ENCODE data around the gene CDYL2. TPM values are rescaled to one million over a fixed set of nuclear protein-coding genes. Genes with fewer than 3 reads are reported as not detected.
"Not testable (repeated sequence)": the region's sequence is repeated elsewhere in the genome, so short reads cannot be mapped to it uniquely, and the experiment has no call there.

Gene CDYL2
- total RNA-seq, 1 donor from 2014 or later: 5.7 TPM

DNA sequence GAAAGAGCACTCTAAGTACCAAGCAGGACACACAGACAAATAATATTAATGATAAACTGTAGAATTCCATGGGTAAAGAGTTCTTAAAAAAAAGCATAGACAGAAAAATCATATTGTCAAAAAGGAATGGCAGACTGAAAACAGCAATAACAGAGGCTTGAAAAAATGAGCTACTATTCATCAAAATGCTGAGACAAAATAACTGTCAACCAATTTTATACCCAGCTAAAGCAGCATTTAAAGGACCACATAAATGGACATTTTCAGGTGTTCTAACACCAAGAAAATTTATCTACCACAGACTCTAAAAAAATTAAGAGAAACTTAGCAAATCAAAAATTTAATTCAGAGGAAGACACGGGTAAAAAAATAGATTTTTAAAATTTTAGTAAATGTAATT, 144.5 kb downstream of the CDYL2 start:
- intact Hi-C loops (cut with DNase I): no loop called here
- DNase-seq (ENCODE audit: low spot score) (no peak), ATAC-seq (no peak)

DNA sequence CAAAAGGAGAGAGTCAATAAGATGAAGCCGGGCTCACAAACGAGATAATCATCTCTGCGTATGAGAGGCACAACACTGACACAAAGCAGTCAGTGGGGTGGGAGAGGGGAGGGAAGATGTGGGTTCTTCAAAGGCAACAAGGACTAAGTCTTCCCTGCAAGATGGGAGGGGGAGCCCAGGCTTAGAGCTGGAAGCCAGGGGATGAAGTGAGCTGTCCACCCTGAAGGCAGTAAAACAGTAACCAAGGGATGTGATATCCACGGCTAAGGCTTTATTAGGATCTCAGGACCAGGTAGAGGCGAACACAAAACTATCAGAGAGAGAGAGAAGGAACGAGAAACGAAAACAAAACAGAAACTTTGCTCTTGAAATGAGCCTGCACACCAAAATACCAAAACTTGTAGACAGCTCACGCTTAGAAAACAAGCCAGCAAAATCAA, 147.7 kb downstream of the CDYL2 start:
- DNase-seq (ENCODE audit: low spot score): no peak
- intact Hi-C loops (cut with DNase I): no loop called here
- no peak for ATAC-seq

DNA sequence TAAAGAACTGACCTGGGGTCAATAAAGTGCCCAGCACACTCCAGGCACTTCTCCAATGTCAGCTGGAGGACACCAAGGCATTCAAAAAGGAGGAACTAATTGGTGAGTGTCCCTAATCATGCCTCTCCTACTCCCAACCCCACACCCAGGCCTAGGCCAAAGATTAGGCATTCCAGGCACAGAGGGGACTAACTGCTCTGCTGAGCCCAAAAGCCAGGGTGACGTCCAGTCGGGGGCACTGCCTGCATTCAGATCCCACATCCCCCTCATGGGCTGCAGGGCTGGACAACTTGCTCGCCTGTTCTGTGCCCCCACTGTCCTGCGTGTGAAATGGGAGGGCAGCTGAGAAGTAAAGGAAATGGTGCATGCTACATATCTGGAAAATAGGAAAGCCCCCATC, 148.2 kb downstream of the CDYL2 start:
- intact Hi-C loops (cut with DNase I): no loop called here
- DNase-seq (ENCODE audit: low spot score) (no peak), ATAC-seq (no peak)

- intact Hi-C loops (cut with DNase I): no loop called here
- no peak for ATAC-seq
- no peak for DNase-seq (ENCODE audit: low spot score)
These were observed 148.6 kb downstream of the CDYL2 start for GRCh38 chr16:80655751-80656150.

DNA sequence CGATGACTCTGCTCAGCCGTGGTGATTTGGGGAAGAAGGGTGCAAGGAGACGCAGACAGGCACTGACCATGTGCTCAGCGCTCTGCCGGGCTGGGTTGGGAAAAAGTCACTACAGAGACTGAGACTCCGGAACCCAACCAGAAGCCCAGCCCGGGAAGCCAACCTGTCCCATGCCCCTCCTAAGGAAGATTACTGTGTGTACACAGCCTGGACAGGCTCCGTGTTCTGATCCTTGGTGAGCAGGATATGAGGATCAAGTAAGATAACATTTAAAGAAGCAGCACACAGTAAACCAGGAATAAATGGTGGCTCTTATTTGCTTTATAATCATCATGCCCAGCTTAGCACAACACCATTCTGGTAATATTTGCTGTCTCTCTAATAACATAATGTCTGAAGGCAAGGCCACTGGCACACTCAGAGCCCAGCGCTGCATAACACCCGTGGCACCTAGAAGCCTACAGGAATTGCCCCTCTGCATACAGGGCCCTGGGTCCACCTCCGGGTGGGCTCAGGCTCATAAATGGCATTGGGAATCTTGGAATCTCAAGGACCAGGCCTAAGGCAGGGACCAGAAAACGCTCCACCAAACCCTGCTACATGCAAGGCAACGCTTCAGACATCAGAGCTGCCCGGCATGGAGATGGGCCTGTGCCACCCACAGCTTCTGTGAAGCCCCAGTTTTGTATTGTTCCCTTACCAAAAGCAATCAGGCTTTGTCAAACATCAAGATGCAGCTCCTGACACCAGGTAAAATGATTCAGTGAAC, 150.1 kb downstream of the CDYL2 start:
- DNase-seq (ENCODE audit: low spot score) (no peak), ATAC-seq (no peak)
- intact Hi-C loops (cut with DNase I): no loop called here

DNA sequence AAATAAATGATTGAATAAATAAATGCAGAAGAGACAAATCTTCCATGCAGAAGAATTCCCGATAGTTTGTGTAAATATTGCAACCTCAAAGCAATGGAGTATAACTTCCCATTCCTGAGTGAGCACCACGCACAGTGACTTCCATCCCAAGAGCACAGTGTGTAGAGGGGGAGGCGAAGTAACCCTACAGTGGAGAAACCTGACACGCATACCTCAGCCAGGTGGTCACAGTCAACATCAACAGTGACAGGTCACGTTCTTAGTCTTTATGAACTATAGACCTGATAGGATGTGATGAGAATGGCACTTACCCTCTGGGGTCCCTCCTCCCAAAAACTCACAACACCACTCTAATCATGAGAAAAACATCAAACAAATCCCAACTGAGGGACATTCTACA, 152.0 kb downstream of the CDYL2 start:
- intact Hi-C loops (cut with DNase I): no loop called here
- ATAC-seq (no peak), DNase-seq (ENCODE audit: low spot score) (no peak)

- DNase-seq (ENCODE audit: low spot score); intact Hi-C loops (cut with DNase I); ATAC-seq: not testable (repeated sequence)
These were observed 154.1 kb downstream of the CDYL2 start for GRCh38 chr16:80650281-80650680.

- ATAC-seq (no peak), DNase-seq (ENCODE audit: low spot score) (no peak)
- intact Hi-C loops (cut with DNase I): no loop called here
These were observed 164.1 kb downstream of the CDYL2 start for GRCh38 chr16:80640316-80640715.

DNA sequence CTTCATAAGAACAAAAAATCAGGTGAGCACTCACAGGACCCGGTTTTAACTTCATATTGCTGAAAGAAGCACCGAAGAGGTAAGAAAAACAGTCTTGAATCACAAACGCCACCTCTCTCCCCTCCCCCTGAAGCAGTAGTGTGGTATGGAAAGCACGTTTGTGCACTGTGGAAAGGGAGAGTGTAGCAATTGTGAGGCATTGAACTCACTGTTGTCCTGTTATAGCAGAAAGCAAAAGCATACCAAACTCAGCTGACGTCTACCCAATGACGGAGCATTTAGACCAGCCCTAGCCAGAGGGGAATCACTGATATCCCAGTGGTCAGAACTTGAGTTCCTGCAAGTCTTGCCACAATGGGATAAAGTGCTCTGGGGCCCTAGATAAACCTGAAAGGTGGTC, 164.8 kb downstream of the CDYL2 start:
- intact Hi-C loops (cut with DNase I): no loop called here
- no peak for ATAC-seq
- DNase-seq (ENCODE audit: low spot score): no peak

DNA sequence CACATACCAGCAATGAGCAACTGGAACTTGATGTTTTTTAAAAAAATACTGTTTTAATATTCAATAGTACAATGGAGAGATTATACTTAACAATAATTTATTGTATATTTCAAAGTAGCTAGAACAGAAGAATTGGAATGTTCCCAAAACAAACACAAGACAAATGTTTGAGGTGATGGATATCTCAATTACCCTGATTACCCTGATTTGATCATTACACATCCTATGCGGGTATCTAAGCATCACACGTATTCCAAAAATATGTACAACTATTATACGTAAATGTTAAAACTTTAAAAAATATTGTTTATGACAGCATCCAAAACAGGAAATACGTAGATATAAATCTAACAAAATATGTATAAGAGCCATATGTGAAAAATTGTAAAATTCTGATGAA, 166.8 kb downstream of the CDYL2 start:
- ATAC-seq (no peak), DNase-seq (ENCODE audit: low spot score) (no peak)
- intact Hi-C loops (cut with DNase I): no loop called here

DNA sequence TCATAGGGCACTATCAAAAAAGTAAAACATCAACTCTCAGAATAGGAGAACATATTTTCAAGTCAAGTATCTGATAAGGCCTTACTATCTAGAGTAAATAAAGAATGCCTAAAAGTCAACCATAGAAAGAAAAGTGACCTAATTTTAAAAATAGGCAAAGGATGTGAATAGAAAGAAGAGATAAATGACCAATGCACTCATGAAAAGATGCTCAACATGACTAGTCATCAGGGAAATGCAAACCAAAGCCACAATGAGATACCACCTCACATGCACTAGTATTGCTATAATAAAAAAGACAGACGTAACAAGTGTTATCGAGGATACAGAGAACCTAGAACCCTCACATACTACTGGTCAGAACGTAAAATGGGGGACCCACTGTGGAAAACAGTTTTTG, 172.8 kb downstream of the CDYL2 start:
- ATAC-seq (no peak), DNase-seq (ENCODE audit: low spot score) (no peak)
- intact Hi-C loops (cut with DNase I): no loop called here

DNA sequence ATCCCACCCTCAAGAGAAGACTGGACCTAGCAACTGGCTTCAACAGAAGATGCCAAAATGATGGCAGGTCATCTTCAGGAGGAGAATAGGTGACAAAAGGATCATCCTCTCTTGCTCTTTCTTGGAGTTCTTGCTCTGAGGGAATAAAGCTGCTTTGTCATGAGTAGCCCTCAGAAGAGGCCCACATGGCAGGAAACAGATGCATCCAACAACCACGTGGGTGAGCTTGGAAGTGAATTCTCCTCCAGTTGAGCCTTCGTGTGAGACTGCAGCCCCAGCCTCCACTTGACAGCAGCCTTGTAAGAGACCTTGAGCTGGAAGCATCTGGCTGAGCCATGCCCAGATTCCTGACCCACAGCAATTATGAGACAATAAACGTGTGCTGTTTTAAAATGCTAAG, 176.1 kb downstream of the CDYL2 start:
- DNase-seq (ENCODE audit: low spot score) (no peak), ATAC-seq (no peak)
- intact Hi-C loops (cut with DNase I): no loop called here

- ATAC-seq (no peak), DNase-seq (ENCODE audit: low spot score) (no peak)
- intact Hi-C loops (cut with DNase I): no loop called here
These were observed 177.3 kb downstream of the CDYL2 start for GRCh38 chr16:80627108-80627507.

GRCh38 chr16:80623376-80623775, 181.0 kb downstream of the CDYL2 start:
- ATAC-seq (no peak), DNase-seq (ENCODE audit: low spot score) (no peak)
- intact Hi-C loops (cut with DNase I): no loop called here

- no peak for ATAC-seq
- intact Hi-C loops (cut with DNase I): no loop called here
- DNase-seq (ENCODE audit: low spot score): no peak
These were observed 182.4 kb downstream of the CDYL2 start for GRCh38 chr16:80622007-80622406.

DNA sequence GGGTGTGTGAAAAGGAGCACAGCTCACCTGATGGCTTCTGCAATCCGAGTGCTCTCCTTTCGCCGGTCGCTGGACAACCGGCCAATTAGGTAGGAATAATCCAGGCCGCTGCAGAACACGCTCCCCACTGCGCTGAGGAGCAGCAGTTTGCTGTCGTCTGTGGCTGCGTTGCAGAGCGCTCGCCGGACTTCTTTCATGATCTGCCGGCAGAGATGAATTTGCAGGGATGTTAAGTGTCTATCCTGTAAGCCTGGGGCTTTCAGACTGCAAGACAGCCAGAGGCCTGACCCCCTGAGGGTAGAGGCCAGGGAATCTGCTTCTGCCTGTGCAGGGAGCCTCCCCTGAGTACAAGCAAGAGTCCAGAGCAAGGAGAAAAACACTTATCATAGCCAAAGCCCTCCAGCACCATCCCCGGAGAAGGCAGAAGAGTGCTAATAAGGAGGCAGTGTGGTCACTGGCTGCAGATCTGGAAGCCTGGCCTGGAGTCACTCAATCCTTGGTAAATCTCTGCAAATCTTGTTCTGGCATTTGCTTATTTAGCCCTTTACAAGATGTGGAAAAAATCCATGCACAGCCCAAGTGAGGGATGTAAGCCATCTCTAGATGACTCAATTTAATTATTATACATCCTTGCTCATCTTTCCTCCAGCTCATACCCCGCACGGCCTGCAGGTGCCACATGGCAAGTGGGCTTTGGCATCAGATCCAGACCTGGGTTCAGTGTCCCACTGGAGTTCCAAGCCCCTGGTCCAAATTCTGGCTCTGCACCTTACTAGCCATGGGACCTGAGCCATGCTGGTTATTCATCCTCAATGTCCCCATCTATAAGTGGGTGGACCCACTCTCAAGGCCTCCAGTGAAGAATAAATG, 183.4 kb downstream of the CDYL2 start:
- intact Hi-C loops (cut with DNase I): no loop called here
- no peak for DNase-seq (ENCODE audit: low spot score)
- no peak for ATAC-seq

GRCh38 chr16:80619824-80620223, 184.6 kb downstream of the CDYL2 start:
- no peak for DNase-seq (ENCODE audit: low spot score)
- ATAC-seq: no peak
- intact Hi-C loops (cut with DNase I): no loop called here

DNA sequence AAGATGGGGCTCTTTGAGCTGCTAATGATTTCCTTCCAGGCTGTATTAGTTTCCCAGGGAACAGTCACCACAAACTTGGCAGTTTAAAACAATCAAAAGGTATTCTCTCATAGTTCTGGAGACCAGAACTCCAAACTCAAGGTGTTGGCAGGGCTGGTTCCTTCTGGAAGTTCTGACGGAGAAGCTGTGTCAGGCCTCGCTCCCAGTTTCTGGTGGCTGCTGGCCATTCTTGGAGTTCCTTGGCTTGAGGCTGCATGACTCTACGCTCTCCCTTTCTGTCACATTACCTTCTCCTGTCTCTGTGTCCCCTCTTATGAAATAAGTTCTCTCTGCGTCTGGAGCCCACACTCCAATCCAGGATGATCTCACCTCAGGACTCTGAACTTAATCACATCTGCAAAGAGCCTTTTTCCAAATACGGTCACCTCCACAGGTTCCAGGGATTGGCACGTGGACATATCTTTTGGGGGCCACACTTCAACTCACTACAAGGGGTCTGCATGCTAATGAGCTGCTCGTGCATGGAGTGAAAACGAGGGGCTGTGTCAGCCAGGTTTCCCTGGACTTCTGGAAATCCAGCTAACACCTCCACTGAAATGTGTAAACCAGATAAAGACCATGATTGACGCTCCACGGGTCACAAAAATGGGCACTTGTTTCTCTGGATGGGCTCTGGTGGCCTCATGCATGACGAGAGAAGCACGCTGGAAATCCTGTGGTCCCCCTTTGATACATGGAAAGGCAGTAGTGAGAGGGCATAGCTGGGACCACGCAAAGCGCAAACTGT, 185.3 kb downstream of the CDYL2 start:
- no peak for DNase-seq (ENCODE audit: low spot score)
- intact Hi-C loops (cut with DNase I): no loop called here
- ATAC-seq: no peak

DNA sequence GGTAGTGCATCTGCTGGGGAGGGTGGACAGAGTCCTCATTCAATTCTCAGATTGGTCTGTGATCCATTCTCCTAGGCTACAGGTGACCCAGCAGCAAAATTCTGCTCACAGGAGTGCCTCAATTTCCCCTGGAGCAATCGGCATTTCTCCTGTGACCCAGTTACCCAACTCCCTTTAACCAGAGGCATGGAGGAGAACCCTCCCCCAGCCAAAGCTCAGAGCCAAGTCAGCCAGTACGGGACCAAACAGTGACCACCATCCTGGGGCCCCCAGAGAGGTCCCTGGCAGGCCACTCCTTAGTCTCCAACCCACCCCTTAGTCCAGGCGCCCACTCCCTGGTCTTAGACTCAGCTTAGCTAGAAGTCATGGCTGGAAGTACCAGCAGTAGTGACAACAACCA, 188.0 kb downstream of the CDYL2 start:
- ATAC-seq: no peak
- no peak for DNase-seq (ENCODE audit: low spot score)
- intact Hi-C loops (cut with DNase I): no loop called here

DNA sequence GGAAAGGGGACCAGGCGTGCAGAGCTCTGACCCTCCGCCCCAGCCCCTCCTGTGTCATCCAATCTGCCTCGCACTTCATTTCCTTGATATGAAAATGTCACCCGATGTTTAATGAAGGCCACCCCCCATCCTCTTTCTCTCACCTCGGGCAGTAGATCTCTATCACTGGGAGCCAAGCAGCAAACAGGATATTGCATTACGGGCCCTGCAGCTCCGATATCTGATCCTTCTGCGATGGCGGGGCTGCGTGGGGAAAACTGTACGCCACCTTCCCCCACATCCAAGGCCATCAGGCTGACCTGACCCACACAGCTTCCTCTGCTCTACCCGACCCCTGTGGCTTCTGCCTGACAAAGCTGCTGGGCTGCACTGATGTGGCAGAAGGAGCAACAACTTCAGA, 188.7 kb downstream of the CDYL2 start:
- ATAC-seq: no peak
- intact Hi-C loops (cut with DNase I): no loop called here
- no peak for DNase-seq (ENCODE audit: low spot score)
